CD4-positive, alpha-beta T cell (primary cell): ENCODE results near the gene RAP1A. TPM values are rescaled to one million over a fixed set of nuclear protein-coding genes. Genes with fewer than 3 reads are reported as not detected.

Experiments
- ATAC-seq: fragments of 200-7000 bp; cut with Tn5 transposase; one replicate; pipeline ENCODE4 v1.10.0; 2022; ENCODE audit warnings: mild to moderate bottlenecking; ENCODE audit not compliant: poor library complexity
- CTCF ChIA-PET: fragments of 350-600 bp; sonication (Branson Sonifier 250); formaldehyde crosslinking; loops from one replicate; lab custom pipeline; 2021; ENCODE audit warnings: antibody characterized with exemption, inconsistent platforms; lab: Charles Lee
- POLR2A ChIA-PET: fragments of 350-600 bp; sonication (Branson Sonifier 250); formaldehyde crosslinking; loops from one replicate; lab custom pipeline; 2021; ENCODE audit warnings: antibody characterized with exemption, inconsistent platforms; lab: Charles Lee
- DNase-seq, 14 experiments: peaks; one replicate each; pipeline ENCODE4 v3.0.0-alpha.2; 2013 to 2020; ENCODE audit warnings: mixed read lengths in 2 of 14
- H3K27ac ChIP-seq, 2 donors: one replicate each; pipeline versions ENCODE4 v1.5.1 to v1.7.0; 2013; ENCODE audit warnings: low read length in 2 of 2, low read depth in 1 of 2, mild to moderate bottlenecking in 1 of 2
- H3K27me3 ChIP-seq, 2 experiments: 1 replicate in 1 of 2; 2 replicates in 1 of 2; pipeline versions ENCODE4 v1.6.1 to v1.7.0; 2013; ENCODE audit warnings: low read length in 2 of 2, control low read depth in 1 of 2, mild to moderate bottlenecking in 1 of 2, moderate library complexity in 1 of 2; ENCODE audit not compliant: insufficient read depth in 2 of 2, control insufficient read depth in 1 of 2
- H3K36me3 ChIP-seq: one replicate; pipeline ENCODE4 v1.6.1; 2013; ENCODE audit warnings: low read length, control low read depth; ENCODE audit not compliant: insufficient read depth
- H3K4me1 ChIP-seq: one replicate; pipeline ENCODE4 v1.6.1; 2013; ENCODE audit warnings: low read length, control low read depth; ENCODE audit not compliant: insufficient read depth
- H3K4me3 ChIP-seq: one replicate; pipeline ENCODE4 v1.5.1; 2013; ENCODE audit warnings: mild to moderate bottlenecking, low read length, moderate library complexity
- H3K9me3 ChIP-seq, 2 experiments: 1 replicate in 1 of 2; 2 replicates in 1 of 2; pipeline versions ENCODE4 v1.6.1 to v1.7.0; 2013; ENCODE audit warnings: low read length in 2 of 2, mild to moderate bottlenecking in 2 of 2, control low read depth in 1 of 2, moderate library complexity in 1 of 2; ENCODE audit not compliant: control insufficient read depth in 1 of 2, insufficient read depth in 1 of 2
- H3K27ac Mint-ChIP-seq: one replicate; pipeline ENCODE4 v1.8.0; 2020; ENCODE audit warnings: mixed read lengths
- H3K27me3 Mint-ChIP-seq: one replicate; pipeline ENCODE4 v1.8.0; 2021; ENCODE audit warnings: mixed read lengths
- H3K36me3 Mint-ChIP-seq: one replicate; pipeline ENCODE4 v1.8.0; 2021; ENCODE audit warnings: low read depth, mixed read lengths
- H3K4me1 Mint-ChIP-seq: one replicate; pipeline ENCODE4 v1.8.0; 2021; ENCODE audit warnings: low read depth, mixed read lengths
- H3K4me3 Mint-ChIP-seq: one replicate; pipeline ENCODE4 v1.8.0; 2020; ENCODE audit warnings: mild to moderate bottlenecking, mixed read lengths
- H3K9me3 Mint-ChIP-seq: one replicate; pipeline ENCODE4 v1.8.0; 2020; ENCODE audit warnings: mixed read lengths
- intact Hi-C, 2 experiments: fragments of 100-400 bp; cut with DNase I in 1 of 2; cut with micrococcal nuclease in 1 of 2; formaldehyde crosslinking; loops; one replicate each; pipeline versions ENCODE4 v1.15.1 to v1.9.0; 2023 to 2025; cut with DNase I, micrococcal nuclease
- total RNA-seq, 174 experiments: library from RNA in 2 of 174; stranded (reverse) in 2 of 174; gene quantifications; one replicate each; pipeline ENCODE4 v1.2.3 and lab custom pipeline; 2021 to 2026
- TF ChIP-seq, protein P1 (sequence below): fragments of 200-600 bp; IDR thresholded peaks from one replicate; pipeline ENCODE4 v1.8.0; 2022; ENCODE audit warnings: antibody characterized with exemption, mild to moderate bottlenecking

Gene RAP1A
- total RNA-seq, 2 experiments from 2014 or later = 63.8 to 67.1 TPM

- Mint-ChIP-seq H3K4me1 (peaks cover 79% of the 10 kb centered on the region), H3K27me3 (no peaks in the 10 kb centered on the region), H3K4me3 (no peak overlapping the region), H3K36me3 (peaks cover 47% of the 10 kb centered on the region), H3K27ac (peak overlapping the region; percentile 61), H3K9me3 (peaks cover 4% of the 10 kb centered on the region)
- ChIA-PET CTCF (no interaction called here), POLR2A (interaction anchor here (0.6 to 1.1 kb wide), 2 partner anchors 19 to 316 kb away, joined by 3 read pairs; no protein-coding TSS in a partner anchor)
- Histone ChIP-seq H3K4me3 (no peak overlapping the region), H3K4me1 (peaks cover 20% of the 10 kb centered on the region), H3K36me3 (peaks cover 2% of the 10 kb centered on the region), H3K27ac (no peak overlapping the region), H3K27me3 (no peaks in the 10 kb centered on the region), H3K9me3 (no peaks in the 10 kb centered on the region)
- ATAC-seq = no peak
- TF ChIP-seq, protein P1, sequence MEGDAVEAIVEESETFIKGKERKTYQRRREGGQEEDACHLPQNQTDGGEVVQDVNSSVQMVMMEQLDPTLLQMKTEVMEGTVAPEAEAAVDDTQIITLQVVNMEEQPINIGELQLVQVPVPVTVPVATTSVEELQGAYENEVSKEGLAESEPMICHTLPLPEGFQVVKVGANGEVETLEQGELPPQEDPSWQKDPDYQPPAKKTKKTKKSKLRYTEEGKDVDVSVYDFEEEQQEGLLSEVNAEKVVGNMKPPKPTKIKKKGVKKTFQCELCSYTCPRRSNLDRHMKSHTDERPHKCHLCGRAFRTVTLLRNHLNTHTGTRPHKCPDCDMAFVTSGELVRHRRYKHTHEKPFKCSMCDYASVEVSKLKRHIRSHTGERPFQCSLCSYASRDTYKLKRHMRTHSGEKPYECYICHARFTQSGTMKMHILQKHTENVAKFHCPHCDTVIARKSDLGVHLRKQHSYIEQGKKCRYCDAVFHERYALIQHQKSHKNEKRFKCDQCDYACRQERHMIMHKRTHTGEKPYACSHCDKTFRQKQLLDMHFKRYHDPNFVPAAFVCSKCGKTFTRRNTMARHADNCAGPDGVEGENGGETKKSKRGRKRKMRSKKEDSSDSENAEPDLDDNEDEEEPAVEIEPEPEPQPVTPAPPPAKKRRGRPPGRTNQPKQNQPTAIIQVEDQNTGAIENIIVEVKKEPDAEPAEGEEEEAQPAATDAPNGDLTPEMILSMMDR = no peak
- intact Hi-C loops = loop anchor here in 1 of 2 experiments (2.0 to 10.0 kb wide), 2 partner anchors 15 to 45 kb away; no protein-coding TSS in a partner anchor
- DNase-seq = no peak
Observed at GRCh38 chr1:111639602-111640198, 20.1 kb downstream of the RAP1A start.

DNA sequence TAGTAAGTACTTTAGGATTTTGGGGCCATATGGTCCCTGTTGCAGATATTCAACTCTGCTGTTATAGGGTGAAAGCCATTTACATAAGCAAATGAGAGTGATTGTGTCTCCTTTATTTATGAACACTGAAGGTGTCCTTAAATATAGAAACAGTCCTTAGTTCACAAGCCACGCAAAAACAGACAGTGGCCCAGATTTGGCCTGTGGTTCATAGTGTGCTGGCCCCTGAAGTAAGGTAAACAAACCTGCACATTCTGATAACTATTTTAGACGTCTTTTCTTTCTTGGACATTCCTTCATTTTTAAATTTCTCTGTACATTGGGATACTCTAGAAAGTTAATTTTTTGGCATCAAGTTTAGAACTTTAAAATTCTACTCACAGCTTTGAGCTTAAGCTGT lies 23.5 kb downstream of the RAP1A start:
- peaks cover 39% of the 10 kb centered on the region for H3K4me1 ChIP-seq
- H3K36me3 Mint-ChIP-seq = peaks cover 41% of the 10 kb centered on the region
- intact Hi-C loops = loop anchor here in 1 of 2 experiments (10.0 kb wide), 1 partner anchor 48 kb away; no protein-coding TSS in a partner anchor
- POLR2A ChIA-PET = interaction anchor here (1.4 kb wide), 1 partner anchor 126 kb away, joined by 6 read pairs; no protein-coding TSS in a partner anchor
- DNase-seq (no peak), ATAC-seq (no peak)
- peaks cover 2% of the 10 kb centered on the region for H3K36me3 ChIP-seq
- no peak overlapping the region for H3K27ac ChIP-seq
- no peak overlapping the region for H3K4me3 ChIP-seq
- peaks cover 4% of the 10 kb centered on the region for H3K9me3 Mint-ChIP-seq
- H3K4me1 Mint-ChIP-seq = peaks cover 80% of the 10 kb centered on the region
- CTCF ChIA-PET = no interaction called here
- no peaks in the 10 kb centered on the region for H3K27me3 Mint-ChIP-seq
- H3K27me3 ChIP-seq = no peaks in the 10 kb centered on the region
- peak overlapping the region; percentile 79 for H3K27ac Mint-ChIP-seq
- H3K9me3 ChIP-seq = no peaks in the 10 kb centered on the region
- no peak overlapping the region for H3K4me3 Mint-ChIP-seq
- TF ChIP-seq, protein P1 = no peak

GRCh38 chr1:111643696-111644095 lies 24.1 kb downstream of the RAP1A start:
- peaks cover 4% of the 10 kb centered on the region for H3K9me3 Mint-ChIP-seq
- H3K9me3 ChIP-seq = no peaks in the 10 kb centered on the region
- H3K36me3 Mint-ChIP-seq = peaks cover 47% of the 10 kb centered on the region
- intact Hi-C loops = loop anchor here in 1 of 2 experiments (10.0 kb wide), 1 partner anchor 49 kb away; no protein-coding TSS in a partner anchor
- POLR2A ChIA-PET = interaction anchor here (1.2 to 1.3 kb wide), 2 partner anchors 24 to 40 kb away, joined by 3 to 5 read pairs; partner anchors contain the start of gene RAP1A
- H3K27me3 Mint-ChIP-seq = no peaks in the 10 kb centered on the region
- CTCF ChIA-PET = no interaction called here
- no peak overlapping the region for H3K4me3 ChIP-seq
- H3K27ac ChIP-seq = no peak overlapping the region
- peaks cover 5% of the 10 kb centered on the region for H3K36me3 ChIP-seq
- TF ChIP-seq, protein P1 = no peak
- ATAC-seq (no peak), DNase-seq (no peak)
- H3K4me1 Mint-ChIP-seq = peaks cover 80% of the 10 kb centered on the region
- H3K27me3 ChIP-seq = no peaks in the 10 kb centered on the region
- no peak overlapping the region for H3K4me3 Mint-ChIP-seq
- H3K27ac Mint-ChIP-seq = peak overlapping the region; percentile 79
- H3K4me1 ChIP-seq = peaks cover 40% of the 10 kb centered on the region
